Measurements from ENCODE around the gene ANO10.
A peak's percentile ranks its signal among the peaks of the same experiment; 100 is the strongest.
"Not testable (repeated sequence)": the region's sequence is repeated elsewhere in the genome, so short reads cannot be mapped to it uniquely, and the experiment has no call there.

The ANO10 gene

GRCh38 chr3:43518515-43518914, 103.3 kb downstream of the ANO10 start:
- not testable (repeated sequence) for DNase-seq (ENCODE audit: low spot score)

GRCh38 chr3:43515970-43516635, 105.7 kb downstream of the ANO10 start:
- DNase-seq (ENCODE audit: low spot score), result no peak

- no peak for DNase-seq (ENCODE audit: low spot score)
Observed at GRCh38 chr3:43515208-43515917, 106.4 kb downstream of the ANO10 start.

GRCh38 chr3:43512754-43513404, 108.9 kb downstream of the ANO10 start:
- no peak for DNase-seq (ENCODE audit: low spot score)

- no peak for DNase-seq (ENCODE audit: low spot score)
Observed at GRCh38 chr3:43506644-43507043, 115.2 kb downstream of the ANO10 start.

GRCh38 chr3:43505351-43505750, 116.5 kb downstream of the ANO10 start:
- DNase-seq (ENCODE audit: low spot score), result no peak

GRCh38 chr3:43503067-43503728, 118.6 kb downstream of the ANO10 start:
- DNase-seq (ENCODE audit: low spot score), result no peak

GRCh38 chr3:43499256-43499655, 122.6 kb downstream of the ANO10 start:
- DNase-seq (ENCODE audit: low spot score), result peak; percentile 3

- no peak for DNase-seq (ENCODE audit: low spot score)
Observed at GRCh38 chr3:43497905-43498365, 123.9 kb downstream of the ANO10 start.

- DNase-seq (ENCODE audit: low spot score), result no peak
Observed at GRCh38 chr3:43497422-43497821, 124.4 kb downstream of the ANO10 start.

GRCh38 chr3:43496740-43497375, 125.0 kb downstream of the ANO10 start:
- DNase-seq (ENCODE audit: low spot score), result no peak

GRCh38 chr3:43492932-43493331, 128.9 kb downstream of the ANO10 start:
- DNase-seq (ENCODE audit: low spot score), result not testable (repeated sequence)

GRCh38 chr3:43491807-43492206, 130.0 kb downstream of the ANO10 start:
- not testable (repeated sequence) for DNase-seq (ENCODE audit: low spot score)

- no peak for DNase-seq (ENCODE audit: low spot score)
Observed at GRCh38 chr3:43490640-43491185, 131.1 kb downstream of the ANO10 start.

- no peak for DNase-seq (ENCODE audit: low spot score)
Observed at GRCh38 chr3:43489930-43490329, 131.9 kb downstream of the ANO10 start.

GRCh38 chr3:43485931-43486330, 135.9 kb downstream of the ANO10 start:
- no peak for DNase-seq (ENCODE audit: low spot score)

GRCh38 chr3:43484926-43485488, 136.8 kb downstream of the ANO10 start:
- DNase-seq (ENCODE audit: low spot score), result no peak

GRCh38 chr3:43481375-43481774, 140.4 kb downstream of the ANO10 start:
- no peak for DNase-seq (ENCODE audit: low spot score)

- not testable (repeated sequence) for DNase-seq (ENCODE audit: low spot score)
Observed at GRCh38 chr3:43478839-43479238, 143.0 kb downstream of the ANO10 start.

- DNase-seq (ENCODE audit: low spot score), result no peak
Observed at GRCh38 chr3:43478118-43478785, 143.6 kb downstream of the ANO10 start.

- DNase-seq (ENCODE audit: low spot score), result no peak
Observed at GRCh38 chr3:43477600-43477999, 144.2 kb downstream of the ANO10 start.
